IMR-90 (cell line): ENCODE measurements around the gene PIK3R4. TPM values are rescaled to one million over a fixed set of nuclear protein-coding genes. Genes with fewer than 3 reads are reported as not detected.

ENCODE experiments used
- ATAC-seq: fragments of 200-7000 bp; cut with Tn5 transposase; 2 replicates; pipeline ENCODE4 v1.9.1; 2020; ENCODE audit warnings: low read depth, mild to moderate bottlenecking, moderate library complexity
- BruUV-seq: library from RNA; stranded (reverse); fragments of 400-500 nt; replicated peaks from 2 replicates; lab custom pipeline; 2021; lab: Mats Ljungman, UMichigan
- CTCF ChIA-PET: fragments of 300-600 bp; formaldehyde crosslinking; extraction: SDS; loops from one replicate; lab custom pipeline; 2021; ENCODE audit warnings: antibody characterized with exemption; lab: Yijun Ruan, JAX
- POLR2A ChIA-PET: fragments of 300-600 bp; sonication (Branson Sonifier 250); formaldehyde crosslinking; loops from one replicate; lab custom pipeline; 2022; ENCODE audit warnings: antibody characterized with exemption; ENCODE audit not compliant: unreplicated experiment; lab: Charles Lee
- DNase-seq: peaks from one replicate; pipeline ENCODE4 v3.0.0; 2013
- H2AFZ ChIP-seq: replicated peaks from 2 replicates; pipeline ENCODE3; 2013; ENCODE audit warnings: low read length, mild to moderate bottlenecking; ENCODE audit not compliant: poor library complexity
- H2AK5ac ChIP-seq: 2 replicates; pipeline ENCODE4 v1.6.1; 2013; ENCODE audit warnings: low read depth, low read length, inconsistent platforms
- H2AK9ac ChIP-seq: replicated peaks from 2 replicates; pipeline ENCODE3; 2013; ENCODE audit warnings: mild to moderate bottlenecking, low read depth, low read length, moderate library complexity; ENCODE audit not compliant: poor library complexity
- H2BK120ac ChIP-seq: 2 replicates; pipeline ENCODE4 v1.6.1; 2013; ENCODE audit warnings: low read depth, low read length, inconsistent platforms
- H2BK15ac ChIP-seq: 3 replicates; pipeline ENCODE4 v1.6.1; 2013; ENCODE audit warnings: low read depth, low read length, inconsistent platforms
- H2BK20ac ChIP-seq: 2 replicates; pipeline ENCODE4 v1.6.1; 2013; ENCODE audit warnings: low read depth, mild to moderate bottlenecking, inconsistent platforms, low read length, moderate library complexity
- H2BK5ac ChIP-seq: 2 replicates; pipeline ENCODE4 v1.6.1; 2013; ENCODE audit warnings: mild to moderate bottlenecking, low read depth, low read length, inconsistent platforms; ENCODE audit not compliant: poor library complexity, severe bottlenecking
- H3K14ac ChIP-seq: replicated peaks from 2 replicates; pipeline ENCODE4 v1.6.1; 2013; ENCODE audit warnings: low read depth, low read length, inconsistent platforms
- H3K18ac ChIP-seq: 2 replicates; pipeline ENCODE4 v1.6.1; 2013; ENCODE audit warnings: low read depth, low read length, control low read depth
- H3K23ac ChIP-seq: 2 replicates; pipeline ENCODE4 v1.6.1; 2013; ENCODE audit warnings: low read depth, low read length, inconsistent platforms
- H3K27ac ChIP-seq: 2 replicates; pipeline ENCODE4 v1.5.1; 2013; ENCODE audit warnings: mild to moderate bottlenecking, control low read depth, low read length; ENCODE audit not compliant: insufficient read depth
- H3K27me3 ChIP-seq: 2 replicates; pipeline ENCODE4 v1.6.1; 2013; ENCODE audit warnings: low read length; ENCODE audit not compliant: control insufficient read depth, insufficient read depth
- H3K36me3 ChIP-seq: 2 replicates; pipeline ENCODE4 v1.6.1; 2013; ENCODE audit warnings: low read length, mixed read lengths; ENCODE audit not compliant: control insufficient read depth, insufficient read depth
- H3K4ac ChIP-seq: 2 replicates; pipeline ENCODE4 v1.6.1; 2013; ENCODE audit warnings: low read depth, low read length, inconsistent platforms
- H3K4me1 ChIP-seq: 2 replicates; pipeline ENCODE4 v1.6.1; 2013; ENCODE audit warnings: low read length, mixed read lengths; ENCODE audit not compliant: control insufficient read depth, insufficient read depth
- H3K4me2 ChIP-seq: 2 replicates; pipeline ENCODE4 v1.6.1; 2013; ENCODE audit warnings: low read depth, mild to moderate bottlenecking, control low read depth, low read length, moderate library complexity
- H3K4me3 ChIP-seq: 2 replicates; pipeline ENCODE4 v1.5.1; 2013; ENCODE audit warnings: low read depth, mild to moderate bottlenecking, control low read depth, low read length, moderate library complexity; ENCODE audit not compliant: insufficient read depth
- H3K56ac ChIP-seq: 2 replicates; pipeline ENCODE4 v1.6.1; 2013; ENCODE audit warnings: low read length, inconsistent platforms; ENCODE audit not compliant: insufficient read depth; ENCODE audit errors: extremely low read depth
- H3K79me1 ChIP-seq, 2 experiments: 2 replicates each; pipeline ENCODE4 v1.6.1; 2013; ENCODE audit warnings: low read length in 2 of 2, inconsistent platforms in 1 of 2, low read depth in 1 of 2
- H3K9ac ChIP-seq: 2 replicates; pipeline ENCODE4 v1.6.1; 2013; ENCODE audit warnings: low read depth, low read length, control low read depth
- H3K9me1 ChIP-seq: 2 replicates; pipeline ENCODE4 v1.6.1; 2013; ENCODE audit warnings: low read length, inconsistent platforms; ENCODE audit not compliant: insufficient read depth
- H3K9me3 ChIP-seq: 2 replicates; pipeline ENCODE4 v1.6.1; 2013; ENCODE audit warnings: low read length; ENCODE audit not compliant: control insufficient read depth, insufficient read depth
- H4K20me1 ChIP-seq: 2 replicates; pipeline ENCODE4 v1.6.1; 2013; ENCODE audit warnings: low read length, inconsistent platforms; ENCODE audit not compliant: insufficient read depth
- H4K5ac ChIP-seq: 2 replicates; pipeline ENCODE4 v1.6.1; 2013; ENCODE audit warnings: mild to moderate bottlenecking, low read depth, low read length, control low read depth
- H4K8ac ChIP-seq, 2 experiments: 2 replicates each; pipeline ENCODE4 v1.6.1; 2013; ENCODE audit warnings: low read depth in 2 of 2, low read length in 2 of 2, control low read depth in 1 of 2, inconsistent platforms in 1 of 2
- H4K91ac ChIP-seq: 2 replicates; pipeline ENCODE4 v1.6.1; 2013; ENCODE audit warnings: low read depth, low read length, inconsistent platforms; ENCODE audit not compliant: insufficient read depth
- BHLHE40 ChIP-seq: fragments of 150-350 bp; IDR thresholded peaks from 2 replicates; pipeline ENCODE4 v1.6.1; 2016; ENCODE audit warnings: mild to moderate bottlenecking, low read depth, low read length
- CEBPB ChIP-seq: IDR thresholded peaks from 2 replicates; pipeline ENCODE4 v1.6.1; 2012; ENCODE audit warnings: low read depth, low read length, improper control_type of control experiment
- CHD1 ChIP-seq: IDR thresholded peaks from 2 replicates; pipeline ENCODE4 v1.6.1; 2012; ENCODE audit warnings: low read depth, low read length, improper control_type of control experiment
- CTCF ChIP-seq: conservative IDR thresholded peaks from 2 replicates; pipeline ENCODE4 v1.5.1; 2012; ENCODE audit warnings: mild to moderate bottlenecking, low read depth, low read length, improper control_type of control experiment
- FOS ChIP-seq: fragments of 150-350 bp; IDR thresholded peaks from 2 replicates; pipeline ENCODE4 v1.6.1; 2016; ENCODE audit warnings: low read depth, low read length
- MAFK ChIP-seq: IDR thresholded peaks from 2 replicates; pipeline ENCODE4 v1.6.1; 2012; ENCODE audit warnings: low read depth, low read length, improper control_type of control experiment
- MAZ ChIP-seq: IDR thresholded peaks from 2 replicates; pipeline ENCODE4 v1.6.1; 2012; ENCODE audit warnings: low read depth, mild to moderate bottlenecking, low read length, improper control_type of control experiment, moderate library complexity, borderline replicate concordance
- MXI1 ChIP-seq: IDR thresholded peaks from 2 replicates; pipeline ENCODE4 v1.6.1; 2012; ENCODE audit warnings: low read depth, mild to moderate bottlenecking, low read length, moderate library complexity, borderline replicate concordance
- NFE2L2 ChIP-seq: fragments of 150-350 bp; IDR thresholded peaks from 2 replicates; pipeline ENCODE4 v1.6.1; 2016; ENCODE audit warnings: low read depth, mild to moderate bottlenecking, low read length
- POLR2A ChIP-seq: IDR thresholded peaks from 2 replicates; pipeline ENCODE4 v1.6.1; 2012; ENCODE audit warnings: mild to moderate bottlenecking, low read depth, low read length
- RAD21 ChIP-seq: IDR thresholded peaks from 2 replicates; pipeline ENCODE4 v1.6.1; 2012; ENCODE audit warnings: low read length, improper control_type of control experiment
- RCOR1 ChIP-seq: IDR thresholded peaks from 2 replicates; pipeline ENCODE4 v1.6.1; 2012; ENCODE audit warnings: mild to moderate bottlenecking, low read length, improper control_type of control experiment; ENCODE audit not compliant: insufficient replicate concordance
- RFX5 ChIP-seq: IDR thresholded peaks from 2 replicates; pipeline ENCODE4 v1.8.0; 2012; ENCODE audit warnings: low read depth, mild to moderate bottlenecking, low read length, moderate library complexity
- SMC3 ChIP-seq: fragments of 150-350 bp; IDR thresholded peaks from 2 replicates; pipeline ENCODE4 v1.6.1; 2016; ENCODE audit warnings: low read depth, mild to moderate bottlenecking, antibody characterized with exemption, low read length, moderate library complexity
- WGBS, 2 experiments: methylation state at CpG; one replicate each; pipeline versions ENCODE4 v1.1.5 to v1.1.7; 2013; ENCODE audit warnings: missing lambda C conversion rate in 2 of 2; ENCODE audit not compliant: insufficient read length in 1 of 2; ENCODE audit errors: extremely low coverage in 2 of 2; 5-methylcytosine and 5-hydroxymethylcytosine counted together
- dilution Hi-C: fragments of 300-500 bp; cut with HindIII; formaldehyde crosslinking; loops from one replicate; pipeline ENCODE4 v1.14.3; 2018; ENCODE audit warnings: low sequenced_read_pairs; ENCODE audit not compliant: unreplicated experiment
- in situ Hi-C: fragments of 300-500 bp; cut with MboI; formaldehyde crosslinking; loops from 3 replicates; pipeline ENCODE4 v1.14.3; 2019; ENCODE audit warnings: low sequenced_read_pairs, inconsistent platforms, mixed read lengths
- intact Hi-C: fragments of 100-400 bp; cut with micrococcal nuclease; formaldehyde crosslinking; loops from 2 replicates; pipeline ENCODE4 v1.10.0; 2022
- polyA plus RNA-seq, 3 experiments: library from polyadenylated mRNA; depleted of rRNA; stranded (reverse); fragments of >200 nt; gene quantifications; 2 replicates each; pipeline ENCODE4 v1.2.3, GENCODE V29; 2012; ENCODE audit warnings: low replicate concordance in 1 of 3
- total RNA-seq: library from RNA; depleted of rRNA; stranded (reverse); fragments of >200 nt; gene quantifications from 2 replicates; pipeline ENCODE4 v1.2.3, GENCODE V29; 2012
- TF ChIP-seq, protein P1 (sequence below): fragments of 150-350 bp; IDR thresholded peaks from 2 replicates; pipeline ENCODE4 v1.6.1; 2016; ENCODE audit warnings: low read depth, mild to moderate bottlenecking, low read length, moderate library complexity, borderline replicate concordance
- TF ChIP-seq, protein P2 (sequence below): fragments of 150-350 bp; IDR thresholded peaks from 2 replicates; pipeline ENCODE4 v1.6.1; 2017; ENCODE audit warnings: mild to moderate bottlenecking, antibody characterized with exemption, low read length, low read depth

PIK3R4 gene
- total and polyA plus RNA-seq, 2 of the 4 experiments (the other 2 are of a cell fraction) = 19.7 to 27.2 TPM

DNA sequence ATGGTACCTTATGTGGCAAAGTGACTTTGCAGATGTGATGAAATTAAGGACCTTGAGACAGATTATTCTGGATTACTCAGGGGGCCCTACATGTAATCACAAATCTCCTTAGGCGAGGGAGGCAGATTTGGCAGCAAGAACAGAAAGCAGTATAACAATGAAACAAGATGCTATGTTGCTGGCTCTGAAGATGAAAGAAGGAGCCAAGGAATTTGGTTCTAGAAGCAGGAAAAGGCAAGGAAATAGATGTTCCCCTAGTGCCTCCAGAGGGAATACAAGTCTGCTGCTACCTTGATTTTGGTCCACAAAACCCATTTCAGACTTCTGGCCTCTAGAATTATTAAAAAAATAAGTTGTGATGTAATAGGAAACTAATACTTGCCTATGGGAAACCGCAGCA is 64.5 kb downstream of the PIK3R4 start:
- no peak for TF ChIP-seq SMC3
- TF ChIP-seq CTCF = no peak
- TF ChIP-seq FOS = no peak
- no peak for TF ChIP-seq RCOR1
- no peak for TF ChIP-seq MAZ
- TF ChIP-seq POLR2A = no peak
- no peak for TF ChIP-seq MAFK
- TF ChIP-seq, protein P1, sequence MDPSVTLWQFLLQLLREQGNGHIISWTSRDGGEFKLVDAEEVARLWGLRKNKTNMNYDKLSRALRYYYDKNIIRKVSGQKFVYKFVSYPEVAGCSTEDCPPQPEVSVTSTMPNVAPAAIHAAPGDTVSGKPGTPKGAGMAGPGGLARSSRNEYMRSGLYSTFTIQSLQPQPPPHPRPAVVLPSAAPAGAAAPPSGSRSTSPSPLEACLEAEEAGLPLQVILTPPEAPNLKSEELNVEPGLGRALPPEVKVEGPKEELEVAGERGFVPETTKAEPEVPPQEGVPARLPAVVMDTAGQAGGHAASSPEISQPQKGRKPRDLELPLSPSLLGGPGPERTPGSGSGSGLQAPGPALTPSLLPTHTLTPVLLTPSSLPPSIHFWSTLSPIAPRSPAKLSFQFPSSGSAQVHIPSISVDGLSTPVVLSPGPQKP = no peak
- TF ChIP-seq, protein P2, sequence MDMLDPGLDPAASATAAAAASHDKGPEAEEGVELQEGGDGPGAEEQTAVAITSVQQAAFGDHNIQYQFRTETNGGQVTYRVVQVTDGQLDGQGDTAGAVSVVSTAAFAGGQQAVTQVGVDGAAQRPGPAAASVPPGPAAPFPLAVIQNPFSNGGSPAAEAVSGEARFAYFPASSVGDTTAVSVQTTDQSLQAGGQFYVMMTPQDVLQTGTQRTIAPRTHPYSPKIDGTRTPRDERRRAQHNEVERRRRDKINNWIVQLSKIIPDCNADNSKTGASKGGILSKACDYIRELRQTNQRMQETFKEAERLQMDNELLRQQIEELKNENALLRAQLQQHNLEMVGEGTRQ = no peak
- no peak for TF ChIP-seq CEBPB
- TF ChIP-seq CHD1 = no peak
- no peak for TF ChIP-seq RAD21
- no peak for TF ChIP-seq BHLHE40
- TF ChIP-seq RFX5 = no peak
- TF ChIP-seq MXI1 = no peak
- no peak for TF ChIP-seq NFE2L2
- DNase-seq (no peak), ATAC-seq (no peak)
- ChIA-PET CTCF (no interaction called here), POLR2A (no interaction called here)
- Histone ChIP-seq H2BK15ac (no peak overlapping the region), H4K5ac (no peak overlapping the region), H2AK9ac (no peak overlapping the region), H3K36me3 (peaks cover 14% of the 10 kb centered on the region), H3K23ac (no peak overlapping the region), H3K27me3 (no peaks in the 10 kb centered on the region), H2BK5ac (no peak overlapping the region), H3K14ac (no peak overlapping the region), H2BK20ac (no peak overlapping the region), H3K9ac (no peak overlapping the region), H3K18ac (no peak overlapping the region), H3K4me1 (no peaks in the 10 kb centered on the region), H3K9me3 (no peaks in the 10 kb centered on the region), H2AK5ac (no peak overlapping the region), H3K56ac (no peak overlapping the region), H3K9me1 (peaks cover 3% of the 10 kb centered on the region; the same call in 1 of the 2 replicates), H4K91ac (no peak overlapping the region), H2BK120ac (no peak overlapping the region), H3K27ac (no peak overlapping the region), H3K4me2 (no peak overlapping the region), H3K4ac (no peak overlapping the region), H4K8ac (no peak overlapping the region), H3K4me3 (no peak overlapping the region), H4K20me1 (no peaks in the 10 kb centered on the region), H3K79me1 (no peaks in the 10 kb centered on the region), H2AFZ (no peak overlapping the region)
- in situ Hi-C loops (no loop called here), dilution Hi-C loops (no loop called here), intact Hi-C loops (loop anchor here (10.0 kb wide), 1 partner anchor 63 kb away; the partner anchor contains the start of gene PIK3R4)
- BruUV-seq = no TSS peak
- WGBS, 2 experiments = no CpG with 5 or more reads among the region's 2 CpGs
